HG03575 (cell line): ENCODE data around the gene TMEM101.
"Not testable (repeated sequence)": the region's sequence is repeated elsewhere in the genome, so short reads cannot be mapped to it uniquely, and the experiment has no call there.

Experiments
- ATAC-seq: cut with Tn5 transposase; IDR thresholded peaks from one replicate; pipeline ENCODE4 v1.9.1; 2021; ENCODE audit not compliant: unreplicated experiment, insufficient number of reproducible peaks, low FRiP score; ENCODE audit errors: extremely low read depth

TMEM101 gene

DNA sequence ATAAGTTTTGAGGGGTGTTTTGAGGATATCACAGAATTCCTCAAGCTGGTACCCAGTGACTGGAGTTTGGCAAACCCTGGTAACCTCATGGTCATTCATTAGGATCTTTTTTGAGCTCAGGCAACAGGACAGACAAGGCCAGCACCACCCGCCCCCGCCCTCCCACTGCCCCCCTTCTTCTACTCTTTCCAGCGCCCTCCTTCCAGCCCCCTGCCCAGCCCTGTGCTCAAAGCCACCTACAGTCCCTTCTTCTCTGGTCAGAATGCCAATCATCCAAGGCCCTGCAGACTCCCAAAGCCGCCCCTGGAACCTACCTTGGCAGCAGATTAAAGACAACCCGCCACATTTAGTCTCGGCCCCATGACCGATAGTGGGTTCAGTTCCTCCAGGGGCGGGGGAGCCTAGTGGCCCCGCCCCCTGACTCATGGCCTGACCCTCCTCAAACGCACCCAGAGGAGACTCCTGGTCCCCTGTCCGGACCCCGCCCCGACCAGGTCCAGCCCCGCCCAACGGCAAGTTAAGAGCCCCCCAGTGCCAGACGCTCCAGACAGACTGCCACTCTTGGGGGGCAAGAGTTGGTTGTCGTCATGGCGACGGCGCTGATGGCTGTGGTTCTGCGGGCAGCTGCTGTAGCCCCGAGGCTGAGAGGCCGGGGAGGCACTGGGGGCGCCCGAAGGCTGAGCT lies 10.5 kb downstream of the TMEM101 start, which contains the start of gene NAGS:
Gene NAGS (plus strand): TSS at position 546 of the 684 bp plus-strand sequence. CDS start 42 bp downstream, at position 588.
- ATAC-seq = no peak

DNA sequence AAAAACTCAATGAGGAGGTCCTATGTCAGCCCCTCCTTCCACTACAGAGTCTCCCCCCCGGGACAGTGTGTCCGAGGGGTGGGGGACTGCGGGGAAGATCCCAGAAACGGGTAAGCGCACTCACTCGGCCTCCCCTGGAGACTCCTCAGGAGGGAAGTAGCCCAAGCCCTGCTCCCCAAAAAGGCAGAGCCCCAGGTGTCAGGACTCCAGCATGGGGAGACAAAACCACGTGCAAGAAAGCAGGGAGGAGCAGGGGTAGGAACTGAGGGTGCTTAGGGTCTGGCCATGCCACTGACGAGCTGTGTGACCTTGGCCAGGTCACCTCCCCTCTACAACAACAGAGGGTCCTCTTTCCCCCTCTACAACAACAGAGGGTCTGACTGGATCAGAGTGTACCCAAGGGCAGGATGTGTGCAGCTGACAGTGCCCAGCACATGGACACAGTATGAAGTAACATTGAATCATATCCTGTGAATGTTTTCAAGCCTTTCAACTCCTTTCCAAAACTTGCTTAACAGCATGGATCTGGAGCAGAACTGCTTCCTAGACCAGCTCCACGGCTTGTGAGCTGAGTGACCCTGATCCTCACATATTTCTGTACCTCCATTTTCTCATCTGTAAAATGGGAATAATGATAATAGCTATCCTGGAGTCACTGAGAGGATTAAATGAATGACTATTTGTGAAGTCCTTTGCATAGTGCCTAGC lies 12.5 kb downstream of the TMEM101 start:
- no peak for ATAC-seq

GRCh38 chr17:44001461-44001920 lies 13.3 kb downstream of the TMEM101 start:
- ATAC-seq = no peak

DNA sequence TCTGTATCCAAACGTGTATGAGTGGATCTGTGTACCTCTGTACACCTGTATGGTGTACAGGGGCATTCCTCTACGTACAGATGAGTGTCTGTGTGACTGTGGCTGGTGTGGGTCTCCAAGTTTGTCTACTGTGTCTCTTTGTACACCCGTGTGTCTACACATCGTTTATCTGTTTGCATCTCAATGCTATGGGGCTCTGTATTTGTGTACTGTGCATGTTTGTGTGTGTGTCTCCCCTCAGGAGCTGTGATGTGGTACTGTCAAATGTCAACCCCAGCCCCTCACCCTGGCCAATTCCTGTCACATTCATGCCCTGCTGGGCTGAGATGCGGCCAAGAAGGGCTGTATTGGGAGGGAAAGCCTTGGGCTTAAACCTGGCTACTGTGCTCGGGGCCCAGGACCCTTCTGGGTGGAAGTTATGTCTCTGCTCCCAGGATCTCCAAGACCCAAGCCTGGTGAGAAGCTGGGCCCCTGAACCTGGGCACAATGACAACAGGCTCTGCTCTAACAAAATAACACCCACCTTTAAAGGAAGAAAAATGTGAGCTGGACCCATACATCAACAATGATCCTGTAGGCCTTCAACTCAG lies 13.8 kb downstream of the TMEM101 start:
- no peak for ATAC-seq

- no peak for ATAC-seq
Measured at GRCh38 chr17:44000141-44000860, 14.5 kb downstream of the TMEM101 start.

DNA sequence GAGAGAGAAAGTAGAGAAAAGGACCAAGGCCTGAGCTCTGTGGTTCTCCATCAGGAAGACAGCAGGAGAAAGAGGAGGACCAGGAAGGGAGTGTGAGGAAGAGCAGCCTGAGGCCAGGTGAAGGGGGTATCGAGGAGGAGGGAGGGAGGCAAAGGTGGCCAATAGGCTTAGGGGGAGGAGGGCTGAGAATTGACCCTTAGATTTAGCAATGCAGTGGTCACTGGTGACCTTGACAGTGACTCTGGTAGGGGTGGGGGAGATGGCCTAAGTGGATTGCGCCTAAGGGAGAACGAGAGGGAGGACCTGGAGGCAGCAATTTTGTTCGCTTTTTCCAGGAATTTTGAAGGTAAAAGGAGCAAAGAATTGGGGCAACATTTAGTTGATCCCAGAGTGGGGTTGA lies 15.7 kb downstream of the TMEM101 start:
- no peak for ATAC-seq

DNA sequence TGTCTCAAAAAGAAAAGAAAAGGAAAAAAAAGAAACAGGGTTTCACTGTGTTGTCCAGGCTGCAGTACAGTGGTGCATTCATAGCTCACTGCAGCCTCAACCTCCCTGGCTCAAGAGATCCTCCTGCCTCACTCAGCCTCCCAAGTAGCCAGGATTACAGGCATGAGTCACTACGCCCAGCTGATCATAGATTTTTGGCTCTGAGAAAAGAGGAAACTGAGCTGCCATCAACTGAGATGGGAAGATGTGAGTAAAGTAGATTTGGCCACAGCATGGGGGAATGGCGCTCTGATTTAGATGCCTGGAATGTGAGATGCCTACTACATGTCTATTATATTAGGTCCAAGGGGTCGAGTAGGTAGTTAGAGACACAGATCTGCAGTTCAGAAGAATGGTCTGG lies 16.2 kb downstream of the TMEM101 start:
- ATAC-seq = no peak

- ATAC-seq = not testable (repeated sequence)
Measured at GRCh38 chr17:43997180-43997579, 17.6 kb downstream of the TMEM101 start.

DNA sequence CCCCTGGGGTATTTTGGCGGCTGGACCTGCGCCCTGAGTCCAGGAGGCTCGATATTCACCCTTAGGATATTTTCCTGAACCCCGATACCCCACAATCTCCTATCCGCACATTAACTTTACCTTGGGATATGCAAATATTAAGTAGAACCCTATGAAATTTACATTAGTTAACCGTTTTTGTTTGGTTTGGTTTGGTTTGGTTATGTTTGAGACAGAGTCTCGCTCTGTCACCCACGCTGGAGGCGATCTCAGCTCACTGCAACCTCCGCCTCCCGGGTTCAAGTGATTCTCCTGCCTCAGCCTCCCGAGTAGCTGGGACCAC lies 19.7 kb downstream of the TMEM101 start:
- ATAC-seq = no peak

DNA sequence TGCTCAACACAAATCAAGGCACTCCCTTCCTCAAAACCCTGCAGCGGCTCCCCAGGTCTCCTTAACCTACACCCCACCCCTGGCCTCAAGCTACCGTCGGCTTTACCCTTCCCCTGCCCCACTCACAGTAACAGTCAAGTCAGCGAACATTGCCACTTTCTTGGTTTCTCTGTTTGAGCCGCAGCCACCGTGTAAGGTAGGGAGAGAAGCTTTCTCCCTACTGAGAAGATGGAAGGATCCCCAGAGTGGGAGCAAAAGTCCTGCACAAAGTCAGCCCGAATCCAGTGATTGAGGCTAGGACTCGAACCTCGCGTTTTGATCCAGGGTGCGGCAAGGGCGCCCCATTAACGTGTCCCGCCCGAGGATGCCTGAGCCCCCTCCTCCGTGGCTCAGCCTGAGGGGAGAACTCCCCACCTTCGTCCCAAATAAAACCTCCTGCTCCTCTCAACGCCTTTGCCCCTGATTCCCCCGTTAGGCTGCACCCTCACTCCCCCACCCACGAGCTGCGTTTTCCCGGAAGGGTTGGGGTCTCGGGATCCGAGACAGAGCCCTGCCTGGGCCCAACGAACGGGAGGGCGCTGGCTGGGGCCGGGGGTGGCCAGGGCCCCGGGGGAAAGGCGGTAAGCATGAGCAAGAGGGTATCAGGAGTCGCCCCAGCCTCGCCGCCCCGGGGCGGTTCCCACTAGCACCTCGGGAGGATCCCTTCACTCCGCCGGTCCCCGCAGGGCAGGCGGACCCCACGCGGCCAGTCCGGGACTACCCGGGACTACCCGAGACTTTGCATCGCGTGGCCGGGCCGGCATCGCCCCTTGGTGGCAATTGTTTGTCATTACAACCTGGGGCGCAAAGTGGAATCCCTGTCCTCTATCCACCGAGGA lies 20.3 kb downstream of the TMEM101 start:
- ATAC-seq = no peak

DNA sequence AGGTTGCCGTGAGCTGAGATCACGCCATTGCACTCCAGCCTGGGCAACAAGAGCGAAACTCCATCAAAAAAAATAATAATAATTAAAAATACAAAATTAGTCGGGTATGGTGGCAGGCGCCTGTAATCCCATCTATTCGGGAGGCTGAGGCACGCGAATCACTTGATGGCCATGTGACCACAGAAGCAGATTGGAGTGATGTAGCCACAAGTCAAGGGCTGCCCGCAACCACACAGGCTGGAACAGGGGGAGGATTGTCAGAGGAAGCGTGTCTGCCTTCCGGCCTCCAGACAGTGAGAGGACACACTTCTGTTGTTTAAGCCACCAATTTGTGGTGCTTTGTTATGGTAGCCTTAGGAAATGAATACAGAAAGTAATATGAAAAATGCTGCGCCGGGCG lies 22.1 kb downstream of the TMEM101 start:
- ATAC-seq = no peak

GRCh38 chr17:43988301-43988700 lies 26.5 kb downstream of the TMEM101 start:
- no peak for ATAC-seq

DNA sequence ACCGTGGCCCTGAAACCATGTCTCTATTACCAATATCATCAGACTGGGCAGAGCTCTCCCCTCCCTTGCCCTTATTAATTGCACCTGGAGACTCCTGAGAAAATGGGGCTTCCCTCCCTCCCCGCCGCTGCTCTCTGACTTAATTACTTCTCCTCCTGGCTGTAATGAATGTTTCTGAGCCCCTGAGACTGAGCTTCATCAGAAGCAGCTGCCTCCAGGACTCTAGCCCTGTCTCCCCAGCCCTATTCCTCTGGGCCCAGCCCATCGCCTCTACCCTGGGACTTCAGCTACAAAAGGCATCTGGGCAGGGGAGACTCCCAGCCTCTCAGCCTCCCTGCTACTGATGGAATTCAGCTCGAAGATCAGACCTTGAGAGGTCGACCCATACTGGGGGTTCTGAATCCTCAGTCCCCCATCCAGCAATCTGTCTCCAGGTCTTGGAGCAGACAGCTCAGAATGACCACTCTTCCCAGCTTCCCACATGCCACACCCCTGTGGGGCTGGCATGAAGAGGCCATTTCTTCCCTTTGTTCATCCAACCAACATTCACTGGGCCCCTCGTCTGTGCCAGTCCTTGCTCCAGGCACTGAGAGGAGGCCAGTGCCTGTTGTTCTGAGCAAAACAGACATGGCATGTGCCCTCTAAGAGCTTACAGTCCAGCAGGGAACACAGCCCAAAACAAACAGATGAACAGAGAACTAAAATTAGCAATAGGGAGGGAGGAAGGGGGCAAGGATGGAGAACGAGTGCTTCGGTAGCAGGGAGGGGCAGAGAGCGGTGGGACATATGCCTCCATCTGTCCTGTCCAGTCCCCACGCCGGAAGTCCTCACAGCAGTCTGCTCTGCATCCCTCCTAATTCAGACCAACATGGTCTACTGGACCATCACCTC lies 27.4 kb downstream of the TMEM101 start:
- no peak for ATAC-seq

DNA sequence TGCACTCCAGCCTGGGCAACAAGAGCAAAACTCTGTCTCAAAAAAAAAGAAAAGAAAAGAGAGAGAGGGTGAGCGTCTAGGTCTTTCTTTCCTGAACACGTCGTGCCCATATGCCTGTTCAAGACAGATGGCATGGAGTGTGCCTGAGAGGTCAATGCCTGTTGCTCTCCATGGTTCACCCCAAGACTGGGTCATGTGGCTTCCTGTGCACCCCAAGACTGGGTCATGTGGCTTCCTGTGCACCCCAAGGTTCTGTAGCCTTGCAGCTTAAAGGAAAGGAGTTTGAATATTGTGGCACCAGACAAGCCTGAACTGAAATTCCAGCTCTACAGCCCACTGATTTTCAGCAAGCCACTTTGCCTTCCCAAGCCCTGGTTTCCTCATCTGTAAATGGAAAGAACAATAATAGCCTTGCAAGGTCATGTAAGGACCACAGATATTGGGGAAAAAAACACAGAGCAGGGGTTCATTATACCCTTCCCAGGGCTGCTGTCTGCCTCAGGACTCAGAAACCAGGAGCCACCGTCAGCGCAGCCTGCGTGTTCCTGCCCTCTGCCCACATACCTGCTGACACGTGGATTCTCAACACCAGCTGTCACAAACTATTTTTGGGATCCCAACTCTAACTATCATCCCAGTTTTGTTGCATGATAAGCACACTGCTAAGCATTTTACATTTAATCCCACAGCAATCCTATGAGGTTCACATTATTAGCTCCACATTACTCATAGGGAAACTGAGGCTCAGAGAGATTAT lies 28.4 kb downstream of the TMEM101 start:
- ATAC-seq = no peak

DNA sequence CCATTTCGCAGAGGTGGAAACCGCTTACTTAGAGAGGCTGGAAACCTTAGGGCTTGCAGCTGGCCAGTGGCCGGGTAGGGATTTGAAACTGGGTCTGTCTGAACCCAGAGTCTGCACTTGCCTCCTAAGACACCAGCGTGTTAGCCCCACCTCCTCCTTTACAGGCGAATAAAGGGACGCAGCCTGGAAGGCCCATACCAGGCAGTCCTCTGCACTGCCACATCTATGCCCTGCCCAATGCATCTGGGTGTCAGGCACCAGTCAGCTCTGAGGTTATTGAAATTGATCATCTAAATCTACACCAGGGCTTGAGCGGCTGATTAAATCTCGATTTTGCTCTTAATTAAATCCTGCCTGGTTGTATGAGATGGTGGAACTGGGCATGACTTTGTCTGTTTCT lies 30.2 kb downstream of the TMEM101 start:
- ATAC-seq = no peak

DNA sequence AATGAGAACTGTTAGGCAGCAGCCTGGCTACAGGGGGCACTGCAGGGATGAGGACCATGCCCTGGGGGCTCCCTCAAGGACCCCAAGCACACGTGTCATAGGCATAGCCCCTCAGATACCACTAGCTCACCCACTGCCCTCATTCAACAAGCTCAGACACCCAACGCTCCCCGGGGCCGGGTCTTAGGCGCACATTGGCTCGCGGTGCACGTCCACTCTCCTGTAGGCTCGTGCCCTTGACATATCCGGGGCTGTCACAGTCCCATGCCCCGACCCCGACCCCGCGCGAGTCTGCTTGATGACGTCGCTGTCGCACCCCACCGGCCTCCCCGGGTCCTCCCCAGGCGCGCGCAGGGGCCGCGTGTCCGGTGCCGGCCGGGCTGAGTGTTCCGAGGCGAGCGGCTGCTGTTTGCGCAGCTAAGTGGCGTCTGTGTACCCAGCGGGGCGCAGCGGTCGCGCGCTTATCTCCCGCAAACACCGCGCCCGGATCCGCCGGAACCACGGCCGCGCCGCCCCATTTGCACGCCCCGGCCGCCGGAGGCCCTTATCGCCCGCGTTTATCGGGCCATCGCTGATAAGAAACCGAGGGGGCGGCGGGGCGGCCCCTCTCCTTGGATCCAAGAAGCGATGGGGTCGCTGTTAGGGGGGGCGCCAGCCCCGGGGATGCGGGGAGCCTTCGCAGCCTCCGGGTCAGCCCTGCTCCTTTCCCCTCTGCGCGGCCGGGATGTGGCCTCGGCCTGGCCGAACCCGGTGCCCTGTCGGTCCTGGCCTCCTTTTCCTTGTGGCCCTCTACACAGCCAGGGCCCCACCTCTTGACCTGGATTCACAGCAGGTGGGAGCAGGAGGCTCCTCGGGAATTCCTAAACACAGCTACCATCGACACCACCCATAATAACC lies 31.0 kb downstream of the TMEM101 start:
- ATAC-seq = no peak
